HL-60 (cell line): ENCODE measurements around the gene FBXO8.

Experiments
- DNase-seq, 2 experiments: peaks; one replicate each; pipeline ENCODE4 v3.0.0-alpha.2; 2010 to 2020; ENCODE audit warnings: low read depth in 1 of 2, low spot score in 1 of 2
- H3K27ac ChIP-seq: fragments of 250-450 bp; sonication (Bioruptor Pico); replicated peaks from 2 replicates; pipeline ENCODE4 v1.5.1; 2020; ENCODE audit warnings: mild to moderate bottlenecking, moderate library complexity
- H3K27me3 ChIP-seq: fragments of 250-450 bp; sonication (Bioruptor Pico); 2 replicates; pipeline ENCODE4 v1.5.1; 2021; ENCODE audit warnings: mild to moderate bottlenecking, moderate library complexity; ENCODE audit not compliant: insufficient read depth, poor library complexity, severe bottlenecking
- H3K4me3 ChIP-seq: replicated peaks from 2 replicates; pipeline ENCODE4 v1.5.1; 2011; ENCODE audit warnings: mild to moderate bottlenecking, control low read depth, low read length; ENCODE audit not compliant: insufficient read depth
- GABPA ChIP-seq: IDR thresholded peaks from 2 replicates; pipeline ENCODE4 v1.6.1; 2012; ENCODE audit warnings: low read depth
- POLR2AphosphoS5 ChIP-seq: IDR thresholded peaks from 2 replicates; pipeline ENCODE4 v1.6.1; 2012; ENCODE audit warnings: low read depth
- SPI1 ChIP-seq: IDR thresholded peaks from 2 replicates; pipeline ENCODE4 v1.6.1; 2012; ENCODE audit warnings: low read depth, mild to moderate bottlenecking, borderline replicate concordance
- TF ChIP-seq, protein P1 (sequence below): IDR thresholded peaks from 2 replicates; pipeline ENCODE4 v1.6.1; 2012; ENCODE audit warnings: low read depth; ENCODE audit not compliant: insufficient replicate concordance
- TF ChIP-seq, protein P2 (sequence below): IDR thresholded peaks from one replicate; pipeline ENCODE4 v1.5.1; 2011; ENCODE audit warnings: low read length, control low read depth, inconsistent platforms; ENCODE audit not compliant: insufficient read depth

The FBXO8 gene

DNA sequence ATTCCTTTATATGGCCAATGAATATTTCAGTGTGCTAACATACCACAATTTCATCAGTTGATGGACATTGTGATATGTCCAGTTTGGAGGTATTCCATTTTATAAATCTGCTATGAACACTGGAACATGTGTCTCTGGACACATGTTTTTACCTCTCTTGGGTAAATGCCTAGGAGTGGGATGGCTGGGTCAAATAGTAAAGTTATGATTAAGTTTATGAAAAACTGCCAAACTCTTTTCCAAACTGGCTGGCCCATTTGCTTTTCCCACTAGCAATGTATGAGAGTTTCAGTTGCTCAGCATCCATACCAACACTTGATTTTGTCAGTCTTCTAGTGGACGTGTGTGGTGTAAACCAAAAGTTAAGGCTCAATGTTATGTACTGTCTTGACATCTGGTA is 40.8 kb upstream of the FBXO8 start:
- no peak for TF ChIP-seq SPI1
- TF ChIP-seq GABPA = no peak
- TF ChIP-seq, protein P1, sequence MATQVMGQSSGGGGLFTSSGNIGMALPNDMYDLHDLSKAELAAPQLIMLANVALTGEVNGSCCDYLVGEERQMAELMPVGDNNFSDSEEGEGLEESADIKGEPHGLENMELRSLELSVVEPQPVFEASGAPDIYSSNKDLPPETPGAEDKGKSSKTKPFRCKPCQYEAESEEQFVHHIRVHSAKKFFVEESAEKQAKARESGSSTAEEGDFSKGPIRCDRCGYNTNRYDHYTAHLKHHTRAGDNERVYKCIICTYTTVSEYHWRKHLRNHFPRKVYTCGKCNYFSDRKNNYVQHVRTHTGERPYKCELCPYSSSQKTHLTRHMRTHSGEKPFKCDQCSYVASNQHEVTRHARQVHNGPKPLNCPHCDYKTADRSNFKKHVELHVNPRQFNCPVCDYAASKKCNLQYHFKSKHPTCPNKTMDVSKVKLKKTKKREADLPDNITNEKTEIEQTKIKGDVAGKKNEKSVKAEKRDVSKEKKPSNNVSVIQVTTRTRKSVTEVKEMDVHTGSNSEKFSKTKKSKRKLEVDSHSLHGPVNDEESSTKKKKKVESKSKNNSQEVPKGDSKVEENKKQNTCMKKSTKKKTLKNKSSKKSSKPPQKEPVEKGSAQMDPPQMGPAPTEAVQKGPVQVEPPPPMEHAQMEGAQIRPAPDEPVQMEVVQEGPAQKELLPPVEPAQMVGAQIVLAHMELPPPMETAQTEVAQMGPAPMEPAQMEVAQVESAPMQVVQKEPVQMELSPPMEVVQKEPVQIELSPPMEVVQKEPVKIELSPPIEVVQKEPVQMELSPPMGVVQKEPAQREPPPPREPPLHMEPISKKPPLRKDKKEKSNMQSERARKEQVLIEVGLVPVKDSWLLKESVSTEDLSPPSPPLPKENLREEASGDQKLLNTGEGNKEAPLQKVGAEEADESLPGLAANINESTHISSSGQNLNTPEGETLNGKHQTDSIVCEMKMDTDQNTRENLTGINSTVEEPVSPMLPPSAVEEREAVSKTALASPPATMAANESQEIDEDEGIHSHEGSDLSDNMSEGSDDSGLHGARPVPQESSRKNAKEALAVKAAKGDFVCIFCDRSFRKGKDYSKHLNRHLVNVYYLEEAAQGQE = no peak
- no peak for TF ChIP-seq POLR2AphosphoS5
- DNase-seq = no peak
- Histone ChIP-seq H3K4me3 (no peak overlapping the region), H3K27me3 (no peaks in the 10 kb centered on the region), H3K27ac (no peak overlapping the region)

DNA sequence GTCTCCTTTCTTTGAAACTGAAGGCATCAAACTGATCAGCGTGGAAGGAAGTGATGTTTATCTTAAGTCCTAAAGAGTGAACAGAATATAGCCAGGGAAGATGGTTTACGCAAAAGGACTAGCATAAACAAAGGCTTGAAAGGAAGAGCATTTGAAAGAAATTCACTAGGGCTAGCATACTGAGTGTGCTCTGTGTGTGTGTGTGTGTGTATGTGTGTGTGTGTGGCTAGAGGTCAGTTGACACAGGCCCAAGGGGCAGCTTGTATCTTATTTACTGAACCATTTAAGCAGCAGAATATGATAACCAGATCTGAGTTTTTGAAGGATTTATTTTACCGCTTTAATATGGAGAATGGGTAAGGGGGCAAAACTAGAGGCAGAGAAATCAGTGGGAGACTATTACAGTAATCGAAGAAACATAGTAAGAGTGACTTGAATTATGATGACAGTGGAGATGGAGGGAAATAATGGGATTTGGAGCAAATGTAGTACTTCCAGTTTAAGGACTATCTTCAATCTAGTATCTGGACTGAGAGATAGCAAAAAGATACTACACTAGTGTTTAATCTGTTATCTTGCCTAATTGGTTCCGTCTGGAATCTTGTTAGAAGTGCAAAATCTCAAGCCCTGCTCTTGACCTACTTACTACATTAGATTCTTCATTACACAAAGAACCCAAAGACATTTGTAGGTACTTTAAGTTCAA is 37.2 kb upstream of the FBXO8 start:
- DNase-seq = no peak
- no peak overlapping the region for H3K4me3 ChIP-seq
- TF ChIP-seq SPI1 (no peak), POLR2AphosphoS5 (no peak), GABPA (no peak)
- TF ChIP-seq, protein P1 = no peak
- TF ChIP-seq, protein P2, sequence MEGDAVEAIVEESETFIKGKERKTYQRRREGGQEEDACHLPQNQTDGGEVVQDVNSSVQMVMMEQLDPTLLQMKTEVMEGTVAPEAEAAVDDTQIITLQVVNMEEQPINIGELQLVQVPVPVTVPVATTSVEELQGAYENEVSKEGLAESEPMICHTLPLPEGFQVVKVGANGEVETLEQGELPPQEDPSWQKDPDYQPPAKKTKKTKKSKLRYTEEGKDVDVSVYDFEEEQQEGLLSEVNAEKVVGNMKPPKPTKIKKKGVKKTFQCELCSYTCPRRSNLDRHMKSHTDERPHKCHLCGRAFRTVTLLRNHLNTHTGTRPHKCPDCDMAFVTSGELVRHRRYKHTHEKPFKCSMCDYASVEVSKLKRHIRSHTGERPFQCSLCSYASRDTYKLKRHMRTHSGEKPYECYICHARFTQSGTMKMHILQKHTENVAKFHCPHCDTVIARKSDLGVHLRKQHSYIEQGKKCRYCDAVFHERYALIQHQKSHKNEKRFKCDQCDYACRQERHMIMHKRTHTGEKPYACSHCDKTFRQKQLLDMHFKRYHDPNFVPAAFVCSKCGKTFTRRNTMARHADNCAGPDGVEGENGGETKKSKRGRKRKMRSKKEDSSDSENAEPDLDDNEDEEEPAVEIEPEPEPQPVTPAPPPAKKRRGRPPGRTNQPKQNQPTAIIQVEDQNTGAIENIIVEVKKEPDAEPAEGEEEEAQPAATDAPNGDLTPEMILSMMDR = no peak
- H3K27ac ChIP-seq = no peak overlapping the region
- H3K27me3 ChIP-seq = no peaks in the 10 kb centered on the region

DNA sequence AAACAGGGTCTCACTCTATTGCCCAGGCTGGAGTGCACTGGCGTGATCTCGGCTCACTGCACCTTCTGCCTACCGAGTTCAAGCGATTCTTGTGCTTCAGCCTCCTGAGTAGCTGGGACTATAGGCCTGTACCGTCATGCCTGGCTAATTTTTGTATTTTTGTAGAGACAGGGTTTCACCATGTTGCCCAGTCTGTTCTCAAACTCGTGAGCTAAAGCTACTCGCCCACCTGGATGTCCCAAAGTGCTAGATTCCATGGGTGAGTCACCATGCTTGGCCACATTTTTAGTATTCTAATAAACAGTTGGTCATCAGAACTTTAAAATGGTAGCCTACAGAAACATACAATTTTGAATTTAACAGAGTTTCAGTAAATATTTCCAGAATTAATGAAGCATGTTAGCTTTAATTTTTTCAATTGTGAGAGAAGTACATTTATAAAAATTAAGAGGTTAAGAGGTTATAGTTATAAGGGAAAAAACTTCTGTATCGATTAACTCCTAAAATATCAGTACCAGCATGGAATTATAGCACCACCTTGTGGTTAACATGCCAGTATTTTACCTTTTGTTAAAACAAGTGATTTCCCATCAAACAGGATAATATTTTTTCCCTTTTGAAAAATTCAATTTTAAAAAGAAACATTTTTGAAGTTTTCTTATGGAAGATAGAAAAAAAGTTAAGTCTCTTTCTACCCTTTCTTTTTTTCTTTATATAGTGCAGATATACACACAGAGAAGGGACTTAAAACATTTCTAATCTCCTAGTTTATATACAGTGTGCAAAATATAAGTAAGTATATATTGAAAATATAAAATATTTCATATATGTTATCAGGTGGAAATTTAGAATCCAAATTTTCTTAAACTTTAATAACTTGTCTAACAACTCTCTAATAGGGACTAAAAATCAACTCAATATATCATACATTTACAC is 35.6 kb upstream of the FBXO8 start:
- no peak for DNase-seq
- Histone ChIP-seq H3K27ac (no peak overlapping the region), H3K4me3 (no peak overlapping the region), H3K27me3 (no peaks in the 10 kb centered on the region)
- no peak for TF ChIP-seq POLR2AphosphoS5
- TF ChIP-seq, protein P1 = no peak
- no peak for TF ChIP-seq GABPA
- TF ChIP-seq, protein P2 = peak; percentile 27
- no peak for TF ChIP-seq SPI1
